GM18520 (cell line): ENCODE data around the gene SDR42E1.

Experiments used
- ATAC-seq: cut with Tn5 transposase; IDR thresholded peaks from one replicate; pipeline ENCODE4 v1.9.1; 2021; ENCODE audit not compliant: unreplicated experiment

SDR42E1 gene

GRCh38 chr16:82011199-82011641, at the start of gene SDR42E1:
Gene SDR42E1, minus strand, starts transcription at chr16:82011470. Its CDS starts 10,612 bp downstream, at chr16:82000858.
- peak; percentile 79 for ATAC-seq

- no peak for ATAC-seq
Observed at GRCh38 chr16:82059983-82060421, 48.7 kb upstream of the SDR42E1 start.

- ATAC-seq: no peak
Observed at GRCh38 chr16:82059161-82059982, 48.1 kb upstream of the SDR42E1 start.

- ATAC-seq: no peak
Observed at GRCh38 chr16:82056550-82056896, 45.3 kb upstream of the SDR42E1 start.

GRCh38 chr16:82055728-82056549, 44.7 kb upstream of the SDR42E1 start:
- no peak for ATAC-seq

- ATAC-seq: no peak
Observed at GRCh38 chr16:82055117-82055516, 43.8 kb upstream of the SDR42E1 start.

- no peak for ATAC-seq
Observed at GRCh38 chr16:82051656-82052055, 40.4 kb upstream of the SDR42E1 start.

GRCh38 chr16:82050909-82051357, 39.7 kb upstream of the SDR42E1 start:
- ATAC-seq: no peak

GRCh38 chr16:82050506-82050905, 39.2 kb upstream of the SDR42E1 start:
- ATAC-seq: no peak

GRCh38 chr16:82049484-82049883, 38.2 kb upstream of the SDR42E1 start:
- ATAC-seq: no peak

- no peak for ATAC-seq
Observed at GRCh38 chr16:82047787-82048186, 36.5 kb upstream of the SDR42E1 start.

GRCh38 chr16:82047374-82047773, 36.1 kb upstream of the SDR42E1 start:
- no peak for ATAC-seq

- no peak for ATAC-seq
Observed at GRCh38 chr16:82046941-82047340, 35.7 kb upstream of the SDR42E1 start.

GRCh38 chr16:82046541-82046940, 35.3 kb upstream of the SDR42E1 start:
- no peak for ATAC-seq

- ATAC-seq: no peak
Observed at GRCh38 chr16:82045465-82045864, 34.2 kb upstream of the SDR42E1 start.

- ATAC-seq: no peak
Observed at GRCh38 chr16:82044585-82044911, 33.3 kb upstream of the SDR42E1 start.

GRCh38 chr16:82043680-82044584, 32.7 kb upstream of the SDR42E1 start:
- ATAC-seq: no peak

GRCh38 chr16:82042846-82043245, 31.6 kb upstream of the SDR42E1 start:
- no peak for ATAC-seq

- ATAC-seq: no peak
Observed at GRCh38 chr16:82042144-82042543, 30.9 kb upstream of the SDR42E1 start.

- no peak for ATAC-seq
Observed at GRCh38 chr16:82041542-82041941, 30.3 kb upstream of the SDR42E1 start.

- ATAC-seq: no peak
Observed at GRCh38 chr16:82040296-82040695, 29.0 kb upstream of the SDR42E1 start.
